T-cell (primary cell): ENCODE measurements around the gene SH3RF3. TPM values are rescaled to one million over a fixed set of nuclear protein-coding genes. Genes with fewer than 3 reads are reported as not detected.

Experiments
- ATAC-seq, 4 experiments: fragments of 200-7000 bp in 3 of 4; fragments of 150-1000 bp in 1 of 4; cut with Tn5 transposase; replicated peaks in 1 of 4; 1 replicate in 3 of 4; 2 replicates in 1 of 4; pipeline ENCODE4 v1.10.0; 2021; ENCODE audit warnings: moderate library complexity in 3 of 4, mild to moderate bottlenecking in 2 of 4, moderate number of reproducible peaks in 1 of 4
- CTCF ChIA-PET, 2 donors: fragments of 300-600 bp; sonication (Branson Sonifier 250); formaldehyde crosslinking; loops; one replicate each; lab custom pipeline; 2022; ENCODE audit warnings: antibody characterized with exemption in 2 of 2; lab: Charles Lee
- POLR2A ChIA-PET, 2 donors: fragments of 300-600 bp; sonication (Branson Sonifier 250); formaldehyde crosslinking; loops; one replicate each; lab custom pipeline; 2022; ENCODE audit warnings: antibody characterized with exemption in 2 of 2; lab: Charles Lee
- DNase-seq, 35 experiments: peaks; one replicate each; pipeline versions ENCODE4 v3.0.0 to v3.0.0-alpha.2; 2013 to 2023
- H3K27ac ChIP-seq: one replicate; pipeline ENCODE4 v1.5.1; 2013; ENCODE audit warnings: low read length
- H3K27me3 ChIP-seq, 2 experiments: replicated peaks in 1 of 2; 1 replicate in 1 of 2; 2 replicates in 1 of 2; pipeline versions ENCODE4 v1.6.1 to v1.7.0; 2013; ENCODE audit warnings: low read length in 1 of 2, mixed read lengths in 1 of 2; ENCODE audit not compliant: control insufficient read depth in 2 of 2, insufficient read depth in 2 of 2; ENCODE audit errors: extremely low read depth in 1 of 2
- H3K36me3 ChIP-seq, 2 donors: 1 replicate in 1 of 2; 2 replicates in 1 of 2; pipeline versions ENCODE4 v1.6.1 to v1.7.0; 2013; ENCODE audit warnings: low read length in 1 of 2; ENCODE audit not compliant: control insufficient read depth in 2 of 2, insufficient read depth in 1 of 2; ENCODE audit errors: extremely low read depth in 1 of 2
- H3K4me1 ChIP-seq, 2 experiments: 1 replicate in 1 of 2; 2 replicates in 1 of 2; pipeline versions ENCODE4 v1.6.1 to v1.7.0; 2013; ENCODE audit warnings: low read length in 2 of 2, mixed read lengths in 1 of 2; ENCODE audit not compliant: insufficient read depth in 2 of 2, control insufficient read depth in 1 of 2; ENCODE audit errors: extremely low read depth in 1 of 2
- H3K4me3 ChIP-seq, 2 donors: 1 replicate in 1 of 2; 2 replicates in 1 of 2; pipeline versions ENCODE4 v1.5.1 to v1.7.0; 2013; ENCODE audit warnings: mild to moderate bottlenecking in 2 of 2, low read length in 1 of 2, moderate library complexity in 1 of 2; ENCODE audit not compliant: control insufficient read depth in 1 of 2; ENCODE audit errors: extremely low read depth in 1 of 2
- H3K9me3 ChIP-seq: 2 replicates; pipeline ENCODE4 v1.7.0; 2013
- H3K27ac Mint-ChIP-seq, 2 donors: one replicate each; pipeline ENCODE4 v1.8.0; 2020 to 2021; ENCODE audit warnings: mild to moderate bottlenecking in 2 of 2, mixed read lengths in 2 of 2
- H3K27me3 Mint-ChIP-seq, 2 donors: one replicate each; pipeline ENCODE4 v1.8.0; 2021 to 2022; ENCODE audit warnings: mixed read lengths in 2 of 2
- H3K36me3 Mint-ChIP-seq: one replicate; pipeline ENCODE4 v1.8.0; 2021; ENCODE audit warnings: mixed read lengths
- H3K4me1 Mint-ChIP-seq, 3 donors: one replicate each; pipeline ENCODE4 v1.8.0; 2020 to 2022; ENCODE audit warnings: mixed read lengths in 3 of 3, mild to moderate bottlenecking in 1 of 3
- H3K4me3 Mint-ChIP-seq, 3 donors: one replicate each; pipeline ENCODE4 v1.8.0; 2020 to 2022; ENCODE audit warnings: mild to moderate bottlenecking in 3 of 3, mixed read lengths in 3 of 3, moderate library complexity in 3 of 3
- H3K9me3 Mint-ChIP-seq, 3 donors: one replicate each; pipeline ENCODE4 v1.8.0; 2020 to 2022; ENCODE audit warnings: mixed read lengths in 3 of 3
- WGBS: methylation state at CpG from one replicate; pipeline ENCODE4 v1.1.5; 2013; ENCODE audit warnings: missing lambda C conversion rate; ENCODE audit not compliant: insufficient coverage; 5-methylcytosine and 5-hydroxymethylcytosine counted together
- total RNA-seq, 35 experiments: library from RNA in 6 of 35; stranded (reverse) in 6 of 35; fragments of 120-200 nt in 1 of 35; gene quantifications; one replicate each; pipeline versions ENCODE4 v1.2.1 to v1.2.4 and lab custom pipeline; 2013 to 2026

The SH3RF3 gene
- total RNA-seq, 5 donors from 2014 or later (not counting 1 experiment from before 2014, with no cell fraction given) = 1.8 to 4.6 (median 3.6) TPM

- Histone ChIP-seq H3K9me3 (no peaks in the 10 kb centered on the region), H3K27ac (no peak overlapping the region), H3K27me3 (no peaks in the 10 kb centered on the region), H3K36me3 (no peaks in the 10 kb centered on the region), H3K4me3 (no peak overlapping the region), H3K4me1 (no peaks in the 10 kb centered on the region)
- DNase-seq (no peak), ATAC-seq (no peak)
- Mint-ChIP-seq H3K4me3 (no peak overlapping the region), H3K27ac (no peak overlapping the region), H3K27me3 (peaks cover 0 to 3% of the 10 kb centered on the region in 2 donors), H3K4me1 (peaks cover 0 to 8% (median 6%) of the 10 kb centered on the region in 3 donors), H3K36me3 (peaks cover 6% of the 10 kb centered on the region), H3K9me3 (peaks cover 3 to 13% (median 9%) of the 10 kb centered on the region in 3 donors)
- ChIA-PET CTCF (interaction anchor here in 1 of 2 donors (0.6 kb wide), 1 partner anchor 72 kb away, joined by 3 read pairs; no protein-coding TSS in a partner anchor), POLR2A (no interaction called here)
- 92% methylated on average over 2 of the region's 3 CpGs for WGBS
These were observed 34.9 kb upstream of the SH3RF3 start for GRCh38 chr2:109094144-109094543.

GRCh38 chr2:109098251-109098920, 30.6 kb upstream of the SH3RF3 start:
- peaks cover 3 to 13% (median 7%) of the 10 kb centered on the region in 3 donors for H3K9me3 Mint-ChIP-seq
- Histone ChIP-seq H3K27me3 (peaks cover 0 to 8% of the 10 kb centered on the region in 2 experiments), H3K9me3 (no peaks in the 10 kb centered on the region), H3K4me3 (no peak overlapping the region), H3K27ac (no peak overlapping the region), H3K4me1 (peaks cover 9 to 10% of the 10 kb centered on the region in 2 experiments), H3K36me3 (no peaks in the 10 kb centered on the region)
- H3K27me3 Mint-ChIP-seq = peaks cover 0 to 10% of the 10 kb centered on the region in 2 donors
- no peak overlapping the region for H3K27ac Mint-ChIP-seq
- 100% methylated on average over 1 of the region's 3 CpGs for WGBS
- H3K4me1 Mint-ChIP-seq = peaks cover 13 to 22% (median 18%) of the 10 kb centered on the region in 3 donors
- DNase-seq (no peak), ATAC-seq (no peak)
- CTCF ChIA-PET = no interaction called here
- peaks cover 6% of the 10 kb centered on the region for H3K36me3 Mint-ChIP-seq
- H3K4me3 Mint-ChIP-seq = no peak overlapping the region
- POLR2A ChIA-PET = no interaction called here

GRCh38 chr2:109098921-109099273, 30.1 kb upstream of the SH3RF3 start:
- Mint-ChIP-seq H3K27ac (no peak overlapping the region), H3K4me3 (no peak overlapping the region), H3K9me3 (peaks cover 3 to 10% (median 7%) of the 10 kb centered on the region in 3 donors), H3K27me3 (peaks cover 0 to 10% of the 10 kb centered on the region in 2 donors), H3K36me3 (peaks cover 4% of the 10 kb centered on the region), H3K4me1 (peaks cover 14 to 27% (median 21%) of the 10 kb centered on the region in 3 donors)
- Histone ChIP-seq H3K27ac (no peak overlapping the region), H3K9me3 (no peaks in the 10 kb centered on the region), H3K4me3 (no peak overlapping the region), H3K4me1 (peaks cover 10% of the 10 kb centered on the region in 2 experiments), H3K27me3 (peaks cover 0 to 8% of the 10 kb centered on the region in 2 experiments), H3K36me3 (no peaks in the 10 kb centered on the region)
- CTCF ChIA-PET = no interaction called here
- POLR2A ChIA-PET = no interaction called here
- ATAC-seq = no peak
- no peak for DNase-seq
- 67% methylated on average over 1 of the region's 7 CpGs for WGBS

GRCh38 chr2:109102588-109103233, 26.3 kb upstream of the SH3RF3 start:
- Histone ChIP-seq H3K4me3 (no peak overlapping the region), H3K27me3 (peaks cover 0 to 8% of the 10 kb centered on the region in 2 experiments), H3K27ac (no peak overlapping the region), H3K4me1 (peaks cover 10% of the 10 kb centered on the region in 2 experiments), H3K9me3 (no peaks in the 10 kb centered on the region), H3K36me3 (no peaks in the 10 kb centered on the region)
- peaks cover 0 to 10% of the 10 kb centered on the region in 2 donors for H3K27me3 Mint-ChIP-seq
- H3K4me3 Mint-ChIP-seq = peak overlapping the region in 1 of 3 donors; percentile 40
- no peaks in the 10 kb centered on the region for H3K9me3 Mint-ChIP-seq
- ATAC-seq (peak; percentile 48 to 81 (median 74)), DNase-seq (peak in 16 of 35 experiments; percentile 4 to 42 (median 12))
- H3K36me3 Mint-ChIP-seq = no peaks in the 10 kb centered on the region
- H3K4me1 Mint-ChIP-seq = peaks cover 14 to 27% (median 24%) of the 10 kb centered on the region in 3 donors
- ChIA-PET POLR2A (interaction anchor here in 1 of 2 donors (0.6 to 0.8 kb wide), 2 partner anchors 71 to 317 kb away, joined by 3 read pairs; no protein-coding TSS in a partner anchor), CTCF (interaction anchor here (0.6 to 1.6 kb wide), 4 partner anchors 10 to 175 kb away, joined by 3 to 5 read pairs (median 4); no protein-coding TSS in a partner anchor)
- H3K27ac Mint-ChIP-seq = peak overlapping the region in 1 of 2 donors; percentile 63
- 24% methylated on average over 7 of the region's 10 CpGs for WGBS

- H3K27me3 ChIP-seq = peaks cover 0 to 6% of the 10 kb centered on the region in 2 experiments
- no peak overlapping the region for H3K27ac Mint-ChIP-seq
- ATAC-seq = no peak
- H3K4me1 Mint-ChIP-seq = peaks cover 14 to 18% (median 18%) of the 10 kb centered on the region in 3 donors
- DNase-seq = no peak
- 86% methylated on average over 3 of the region's 5 CpGs for WGBS
- no peaks in the 10 kb centered on the region for H3K9me3 Mint-ChIP-seq
- ChIA-PET POLR2A (no interaction called here), CTCF (no interaction called here)
- H3K4me1 ChIP-seq = peaks cover 10% of the 10 kb centered on the region in 2 experiments
- no peak overlapping the region for H3K4me3 Mint-ChIP-seq
- no peak overlapping the region for H3K4me3 ChIP-seq
- no peaks in the 10 kb centered on the region for H3K36me3 ChIP-seq
- H3K36me3 Mint-ChIP-seq = no peaks in the 10 kb centered on the region
- no peak overlapping the region for H3K27ac ChIP-seq
- H3K9me3 ChIP-seq = no peaks in the 10 kb centered on the region
- peaks cover 0 to 6% of the 10 kb centered on the region in 2 donors for H3K27me3 Mint-ChIP-seq
These were observed 23.9 kb upstream of the SH3RF3 start for GRCh38 chr2:109105113-109105512.

DNA sequence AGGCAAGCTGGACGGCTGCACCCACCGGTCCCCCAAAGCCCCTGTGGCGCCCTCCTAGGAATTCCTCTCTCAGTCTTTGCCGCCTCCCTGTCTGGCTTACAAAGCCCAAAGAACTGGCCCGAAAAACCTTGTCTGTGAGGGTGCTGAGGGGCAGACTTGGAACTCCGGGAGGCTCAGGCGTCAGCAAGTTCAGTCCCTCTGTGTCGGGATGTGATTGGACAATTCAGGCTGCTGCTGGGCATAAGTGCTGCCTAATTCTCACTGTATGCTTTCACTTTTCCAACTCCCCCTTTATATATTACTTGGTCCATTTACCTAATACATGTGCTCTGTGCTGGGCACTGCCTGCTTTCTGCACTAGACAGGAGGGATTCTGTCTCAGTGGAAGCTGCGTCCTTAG, 20.3 kb upstream of the SH3RF3 start:
- WGBS = 88% methylated on average over 8 of the region's 9 CpGs
- H3K27me3 ChIP-seq = no peaks in the 10 kb centered on the region
- POLR2A ChIA-PET = no interaction called here
- Mint-ChIP-seq H3K9me3 (no peaks in the 10 kb centered on the region), H3K4me3 (no peak overlapping the region), H3K4me1 (peaks cover 0 to 4% (median 2%) of the 10 kb centered on the region in 3 donors), H3K27ac (no peak overlapping the region), H3K36me3 (no peaks in the 10 kb centered on the region), H3K27me3 (no peaks in the 10 kb centered on the region)
- CTCF ChIA-PET = no interaction called here
- DNase-seq = no peak
- no peak overlapping the region for H3K4me3 ChIP-seq
- no peaks in the 10 kb centered on the region for H3K9me3 ChIP-seq
- H3K4me1 ChIP-seq = no peaks in the 10 kb centered on the region
- H3K27ac ChIP-seq = no peak overlapping the region
- ATAC-seq = no peak
- no peaks in the 10 kb centered on the region for H3K36me3 ChIP-seq
